Activated naive CD4-positive, alpha-beta T cell (primary cell): Measurements from ENCODE around the gene DLL4.
"Not testable (repeated sequence)": the region's sequence is repeated elsewhere in the genome, so short reads cannot be mapped to it uniquely, and the experiment has no call there.

ENCODE experiments used
- DNase-seq, 4 experiments: peaks; one replicate each; lab custom pipeline; 2025; lab: John Stamatoyannopoulos, UW

Gene DLL4

GRCh38 chr15:40958723-40959122 is 29.6 kb downstream of the DLL4 start:
- DNase-seq: no peak

GRCh38 chr15:40959331-40960141 is 30.4 kb downstream of the DLL4 start:
- DNase-seq: no peak

- DNase-seq: no peak
These were observed 31.2 kb downstream of the DLL4 start for GRCh38 chr15:40960151-40960885.

- no peak for DNase-seq
These were observed 31.8 kb downstream of the DLL4 start for GRCh38 chr15:40960925-40961324.

GRCh38 chr15:40961740-40962139 is 32.6 kb downstream of the DLL4 start:
- not testable (repeated sequence) for DNase-seq

- DNase-seq: not testable (repeated sequence)
These were observed 33.2 kb downstream of the DLL4 start for GRCh38 chr15:40962317-40962716.

GRCh38 chr15:40963201-40963600 is 34.1 kb downstream of the DLL4 start:
- no peak for DNase-seq

- no peak for DNase-seq
These were observed 34.9 kb downstream of the DLL4 start for GRCh38 chr15:40964006-40964405.

- no peak for DNase-seq
These were observed 35.5 kb downstream of the DLL4 start for GRCh38 chr15:40964634-40965033.

GRCh38 chr15:40968290-40969085 is 39.3 kb downstream of the DLL4 start:
- no peak for DNase-seq

GRCh38 chr15:40969363-40969762 is 40.2 kb downstream of the DLL4 start:
- DNase-seq: no peak

GRCh38 chr15:40974879-40975278 is 45.7 kb downstream of the DLL4 start:
- no peak for DNase-seq

- DNase-seq: no peak
These were observed 47.7 kb downstream of the DLL4 start for GRCh38 chr15:40976819-40977218.

- no peak for DNase-seq
These were observed 49.0 kb downstream of the DLL4 start for GRCh38 chr15:40978141-40978540.

GRCh38 chr15:40978562-40978961 is 49.4 kb downstream of the DLL4 start:
- no peak for DNase-seq

- DNase-seq: no peak
These were observed 52.0 kb downstream of the DLL4 start for GRCh38 chr15:40981186-40981585.

GRCh38 chr15:40982855-40983254 is 53.7 kb downstream of the DLL4 start:
- DNase-seq: no peak

GRCh38 chr15:40984406-40984805 is 55.3 kb downstream of the DLL4 start:
- no peak for DNase-seq

GRCh38 chr15:40984964-40985363 is 55.8 kb downstream of the DLL4 start:
- no peak for DNase-seq

- DNase-seq: no peak
These were observed 56.6 kb downstream of the DLL4 start for GRCh38 chr15:40985541-40986330.

GRCh38 chr15:40986820-40987219 is 57.7 kb downstream of the DLL4 start:
- no peak for DNase-seq

- DNase-seq: no peak
These were observed 59.0 kb downstream of the DLL4 start for GRCh38 chr15:40988156-40988555.
